Neural cell (in vitro differentiated cells): ENCODE measurements around the gene ESX1. TPM values are rescaled to one million over a fixed set of nuclear protein-coding genes. Genes with fewer than 3 reads are reported as not detected.

Source experiments
- H2AFZ ChIP-seq: fragments of 200-600, 300-800 bp; sonication (generic), shearing (Covaris generic); 2 replicates; pipeline ENCODE4 v1.6.0; 2014; ENCODE audit warnings: low read depth, mild to moderate bottlenecking, antibody characterized with exemption, low read length, moderate library complexity
- H3F3A ChIP-seq: fragments of 200-600 bp; shearing (Covaris generic); 2 replicates; pipeline ENCODE4 v1.6.1; 2016; ENCODE audit warnings: mild to moderate bottlenecking, moderate library complexity, mixed read lengths, antibody characterized with exemption, low read length; ENCODE audit not compliant: insufficient read depth, poor library complexity, severe bottlenecking
- H3K27ac ChIP-seq: fragments of 200-600, 300-800 bp; sonication (generic), shearing (Covaris generic); 2 replicates; pipeline ENCODE4 v1.5.1; 2014; ENCODE audit warnings: mild to moderate bottlenecking, low read length, moderate library complexity
- H3K27me3 ChIP-seq: fragments of 300-800, 200-600 bp; sonication (generic), shearing (Covaris generic); 2 replicates; pipeline ENCODE4 v1.6.0; 2014; ENCODE audit warnings: mild to moderate bottlenecking, low read depth, low read length, moderate library complexity; ENCODE audit not compliant: insufficient read depth
- H3K36me3 ChIP-seq: fragments of 300-800, 200-600 bp; sonication (generic), shearing (Covaris generic); 2 replicates; pipeline ENCODE4 v1.5.1; 2014; ENCODE audit warnings: mild to moderate bottlenecking, antibody characterized with exemption, low read length, moderate library complexity; ENCODE audit not compliant: insufficient read depth
- H3K4me2 ChIP-seq: fragments of 300-800, 200-600 bp; sonication (generic), shearing (Covaris generic); 2 replicates; pipeline ENCODE4 v1.6.0; 2014; ENCODE audit warnings: mild to moderate bottlenecking, low read length
- H3K4me3 ChIP-seq: fragments of 300-800, 200-600 bp; sonication (generic), shearing (Covaris generic); 2 replicates; pipeline ENCODE4 v1.5.1; 2014; ENCODE audit warnings: mild to moderate bottlenecking, low read length, moderate library complexity
- H3K79me2 ChIP-seq: fragments of 200-600 bp; shearing (Covaris generic); replicated peaks from 2 replicates; pipeline ENCODE4 v1.6.0; 2014; ENCODE audit warnings: mild to moderate bottlenecking, low read length, moderate library complexity; ENCODE audit not compliant: insufficient read depth
- H3K9ac ChIP-seq: fragments of 300-800, 200-600 bp; sonication (generic), shearing (Covaris generic); 2 replicates; pipeline ENCODE4 v1.6.1; 2016; ENCODE audit warnings: mild to moderate bottlenecking, low read length, mixed read lengths
- H3K9me2 ChIP-seq: fragments of 200-600 bp; shearing (Covaris generic); 2 replicates; pipeline ENCODE4 v1.6.1; 2016; ENCODE audit warnings: mild to moderate bottlenecking, low read length, mixed read lengths; ENCODE audit not compliant: insufficient read depth
- H3K9me3 ChIP-seq: fragments of 200-600, 300-800 bp; sonication (generic), shearing (Covaris generic); 2 replicates; pipeline ENCODE4 v1.6.1; 2016; ENCODE audit warnings: mild to moderate bottlenecking, mixed run types, low read length, moderate library complexity, mixed read lengths
- H4K20me1 ChIP-seq: fragments of 200-600 bp; shearing (Covaris generic); 2 replicates; pipeline ENCODE4 v1.6.1; 2016; ENCODE audit warnings: mild to moderate bottlenecking, mixed run types; ENCODE audit not compliant: insufficient read depth
- EP300 ChIP-seq: fragments of 450-650 bp; conservative IDR thresholded peaks from 2 replicates; pipeline ENCODE4 v1.6.1; 2014; ENCODE audit warnings: antibody characterized with exemption, mild to moderate bottlenecking, moderate library complexity; ENCODE audit not compliant: poor library complexity, severe bottlenecking
- EZH2 ChIP-seq: fragments of 200-600, 300-800 bp; shearing (Covaris generic), sonication (generic); IDR thresholded peaks from 2 replicates; pipeline ENCODE4 v1.6.1; 2014; ENCODE audit warnings: antibody characterized with exemption, low read length, borderline replicate concordance, mild to moderate bottlenecking; ENCODE audit not compliant: insufficient read depth, poor library complexity, severe bottlenecking
- MXI1 ChIP-seq: fragments of 450-650 bp; conservative IDR thresholded peaks from 2 replicates; pipeline ENCODE4 v1.6.1; 2014; ENCODE audit warnings: antibody characterized with exemption, mild to moderate bottlenecking; ENCODE audit not compliant: poor library complexity, severe bottlenecking
- POLR2AphosphoS5 ChIP-seq: IDR thresholded peaks from 2 replicates; pipeline ENCODE4 v1.6.1; 2012
- RAD21 ChIP-seq: fragments of 450-650 bp; conservative IDR thresholded peaks from 2 replicates; pipeline ENCODE4 v1.6.1; 2014; ENCODE audit warnings: antibody characterized with exemption, mild to moderate bottlenecking, moderate library complexity
- SMC3 ChIP-seq: fragments of 450-650 bp; conservative IDR thresholded peaks from 2 replicates; pipeline ENCODE4 v1.6.1; 2014; ENCODE audit warnings: antibody characterized with exemption, mild to moderate bottlenecking, moderate library complexity; ENCODE audit not compliant: poor library complexity
- TAF1 ChIP-seq: IDR thresholded peaks from 2 replicates; pipeline ENCODE4 v1.6.1; 2012; ENCODE audit warnings: low read depth
- polyA plus RNA-seq: library from polyadenylated mRNA; depleted of rRNA; stranded (reverse); fragments of >200 nt; gene quantifications from 2 replicates; pipeline ENCODE4 v1.2.3, GENCODE V29; 2014
- TF ChIP-seq, protein P1 (sequence below): fragments of 450-650 bp; IDR thresholded peaks from 2 replicates; pipeline ENCODE4 v1.5.1; 2014; ENCODE audit warnings: antibody characterized with exemption, mild to moderate bottlenecking, moderate library complexity; ENCODE audit not compliant: poor library complexity, severe bottlenecking
- TF ChIP-seq, protein P2 (sequence below): IDR thresholded peaks from 2 replicates; pipeline ENCODE4 v1.6.1; 2012; ENCODE audit warnings: borderline replicate concordance

The ESX1 gene
- polyA plus RNA-seq, 1 donor from 2014 or later = not detected

DNA sequence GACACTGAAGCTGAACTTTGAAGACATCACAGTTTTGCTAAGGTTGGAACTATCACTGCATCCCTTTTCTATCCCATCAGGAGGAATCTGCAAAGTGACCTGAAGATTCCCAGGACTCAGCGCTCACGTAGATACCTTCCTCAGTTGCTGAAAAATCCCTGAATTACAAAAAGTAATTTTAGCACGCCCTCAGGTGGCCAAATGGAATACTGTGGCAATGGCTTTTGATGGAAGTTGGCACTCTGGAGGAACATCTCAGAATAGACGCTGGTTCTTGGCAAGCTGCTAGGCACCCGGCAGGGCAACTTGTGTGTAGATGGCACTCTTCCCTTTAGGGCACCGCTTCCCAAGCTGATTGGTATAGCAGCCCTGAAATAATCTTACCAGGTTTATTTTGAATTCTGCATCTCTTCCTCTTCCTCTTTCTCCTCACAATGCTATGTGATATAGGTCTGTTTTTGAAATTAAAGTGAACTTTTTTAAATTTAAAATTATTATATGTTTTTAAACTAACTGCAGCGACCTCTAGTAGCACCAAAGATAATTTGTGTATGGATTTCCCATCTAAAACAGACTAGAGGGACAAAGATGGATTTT, 16.3 kb upstream of the ESX1 start:
- no peaks in the 10 kb centered on the region for H4K20me1 ChIP-seq
- no peak overlapping the region for H3K9ac ChIP-seq
- H3K27ac ChIP-seq = no peak overlapping the region
- no peak overlapping the region for H2AFZ ChIP-seq
- H3F3A ChIP-seq = no peaks in the 10 kb centered on the region
- no peak overlapping the region for H3K4me3 ChIP-seq
- H3K9me2 ChIP-seq = no peaks in the 10 kb centered on the region
- no peaks in the 10 kb centered on the region for H3K27me3 ChIP-seq
- TF ChIP-seq, protein P1, sequence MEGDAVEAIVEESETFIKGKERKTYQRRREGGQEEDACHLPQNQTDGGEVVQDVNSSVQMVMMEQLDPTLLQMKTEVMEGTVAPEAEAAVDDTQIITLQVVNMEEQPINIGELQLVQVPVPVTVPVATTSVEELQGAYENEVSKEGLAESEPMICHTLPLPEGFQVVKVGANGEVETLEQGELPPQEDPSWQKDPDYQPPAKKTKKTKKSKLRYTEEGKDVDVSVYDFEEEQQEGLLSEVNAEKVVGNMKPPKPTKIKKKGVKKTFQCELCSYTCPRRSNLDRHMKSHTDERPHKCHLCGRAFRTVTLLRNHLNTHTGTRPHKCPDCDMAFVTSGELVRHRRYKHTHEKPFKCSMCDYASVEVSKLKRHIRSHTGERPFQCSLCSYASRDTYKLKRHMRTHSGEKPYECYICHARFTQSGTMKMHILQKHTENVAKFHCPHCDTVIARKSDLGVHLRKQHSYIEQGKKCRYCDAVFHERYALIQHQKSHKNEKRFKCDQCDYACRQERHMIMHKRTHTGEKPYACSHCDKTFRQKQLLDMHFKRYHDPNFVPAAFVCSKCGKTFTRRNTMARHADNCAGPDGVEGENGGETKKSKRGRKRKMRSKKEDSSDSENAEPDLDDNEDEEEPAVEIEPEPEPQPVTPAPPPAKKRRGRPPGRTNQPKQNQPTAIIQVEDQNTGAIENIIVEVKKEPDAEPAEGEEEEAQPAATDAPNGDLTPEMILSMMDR = peak; percentile 67
- TF ChIP-seq POLR2AphosphoS5 = no peak
- peak; percentile 66 for TF ChIP-seq RAD21
- TF ChIP-seq TAF1 = no peak
- no peak for TF ChIP-seq EZH2
- TF ChIP-seq SMC3 = peak; percentile 58
- no peak for TF ChIP-seq EP300
- TF ChIP-seq, protein P2, sequence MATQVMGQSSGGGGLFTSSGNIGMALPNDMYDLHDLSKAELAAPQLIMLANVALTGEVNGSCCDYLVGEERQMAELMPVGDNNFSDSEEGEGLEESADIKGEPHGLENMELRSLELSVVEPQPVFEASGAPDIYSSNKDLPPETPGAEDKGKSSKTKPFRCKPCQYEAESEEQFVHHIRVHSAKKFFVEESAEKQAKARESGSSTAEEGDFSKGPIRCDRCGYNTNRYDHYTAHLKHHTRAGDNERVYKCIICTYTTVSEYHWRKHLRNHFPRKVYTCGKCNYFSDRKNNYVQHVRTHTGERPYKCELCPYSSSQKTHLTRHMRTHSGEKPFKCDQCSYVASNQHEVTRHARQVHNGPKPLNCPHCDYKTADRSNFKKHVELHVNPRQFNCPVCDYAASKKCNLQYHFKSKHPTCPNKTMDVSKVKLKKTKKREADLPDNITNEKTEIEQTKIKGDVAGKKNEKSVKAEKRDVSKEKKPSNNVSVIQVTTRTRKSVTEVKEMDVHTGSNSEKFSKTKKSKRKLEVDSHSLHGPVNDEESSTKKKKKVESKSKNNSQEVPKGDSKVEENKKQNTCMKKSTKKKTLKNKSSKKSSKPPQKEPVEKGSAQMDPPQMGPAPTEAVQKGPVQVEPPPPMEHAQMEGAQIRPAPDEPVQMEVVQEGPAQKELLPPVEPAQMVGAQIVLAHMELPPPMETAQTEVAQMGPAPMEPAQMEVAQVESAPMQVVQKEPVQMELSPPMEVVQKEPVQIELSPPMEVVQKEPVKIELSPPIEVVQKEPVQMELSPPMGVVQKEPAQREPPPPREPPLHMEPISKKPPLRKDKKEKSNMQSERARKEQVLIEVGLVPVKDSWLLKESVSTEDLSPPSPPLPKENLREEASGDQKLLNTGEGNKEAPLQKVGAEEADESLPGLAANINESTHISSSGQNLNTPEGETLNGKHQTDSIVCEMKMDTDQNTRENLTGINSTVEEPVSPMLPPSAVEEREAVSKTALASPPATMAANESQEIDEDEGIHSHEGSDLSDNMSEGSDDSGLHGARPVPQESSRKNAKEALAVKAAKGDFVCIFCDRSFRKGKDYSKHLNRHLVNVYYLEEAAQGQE = no peak
- no peak for TF ChIP-seq MXI1
- no peaks in the 10 kb centered on the region for H3K9me3 ChIP-seq
- no peaks in the 10 kb centered on the region for H3K79me2 ChIP-seq
- H3K36me3 ChIP-seq = no peaks in the 10 kb centered on the region
- no peak overlapping the region for H3K4me2 ChIP-seq

DNA sequence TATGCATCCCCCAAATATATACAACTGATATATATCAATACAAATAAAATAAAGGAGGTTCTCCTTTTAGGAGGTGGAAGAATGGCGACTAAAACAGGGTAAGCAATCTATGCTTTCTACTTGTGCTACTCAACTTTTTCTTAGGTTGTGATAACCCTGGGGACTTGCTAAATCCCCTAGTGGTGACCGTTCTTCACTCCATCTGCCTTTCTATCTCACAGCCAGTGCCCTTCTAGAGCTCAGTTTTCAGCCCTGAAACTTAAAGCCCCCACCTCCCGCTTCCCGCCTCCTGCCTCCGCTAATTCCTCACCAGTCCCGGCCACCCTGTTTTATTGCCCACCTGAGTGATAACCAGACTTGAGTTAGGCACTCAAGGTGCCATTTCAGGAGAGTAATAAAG, 15.5 kb upstream of the ESX1 start:
- no peak overlapping the region for H3K4me2 ChIP-seq
- H3K79me2 ChIP-seq = no peaks in the 10 kb centered on the region
- no peak overlapping the region for H2AFZ ChIP-seq
- H3K36me3 ChIP-seq = no peaks in the 10 kb centered on the region
- no peak overlapping the region for H3K27ac ChIP-seq
- TF ChIP-seq SMC3 (no peak), EZH2 (no peak), EP300 (no peak), TAF1 (no peak), RAD21 (no peak), MXI1 (no peak), POLR2AphosphoS5 (no peak)
- TF ChIP-seq, protein P1 = no peak
- TF ChIP-seq, protein P2 = no peak
- H3K9ac ChIP-seq = no peak overlapping the region
- H3K4me3 ChIP-seq = no peak overlapping the region
- no peaks in the 10 kb centered on the region for H3K9me3 ChIP-seq
- H3K27me3 ChIP-seq = no peaks in the 10 kb centered on the region
- H4K20me1 ChIP-seq = no peaks in the 10 kb centered on the region
- H3K9me2 ChIP-seq = no peaks in the 10 kb centered on the region
- no peaks in the 10 kb centered on the region for H3F3A ChIP-seq
